HG02610 (cell line): ENCODE results near the gene EIPR1.
A peak's percentile ranks its signal among the peaks of the same experiment; 100 is the strongest.
"Not testable (repeated sequence)": the region's sequence is repeated elsewhere in the genome, so short reads cannot be mapped to it uniquely, and the experiment has no call there.

Source experiments
- ATAC-seq: cut with Tn5 transposase; IDR thresholded peaks from one replicate; pipeline ENCODE4 v1.9.1; 2021; ENCODE audit warnings: mild to moderate bottlenecking, moderate library complexity; ENCODE audit not compliant: unreplicated experiment

The EIPR1 gene

DNA sequence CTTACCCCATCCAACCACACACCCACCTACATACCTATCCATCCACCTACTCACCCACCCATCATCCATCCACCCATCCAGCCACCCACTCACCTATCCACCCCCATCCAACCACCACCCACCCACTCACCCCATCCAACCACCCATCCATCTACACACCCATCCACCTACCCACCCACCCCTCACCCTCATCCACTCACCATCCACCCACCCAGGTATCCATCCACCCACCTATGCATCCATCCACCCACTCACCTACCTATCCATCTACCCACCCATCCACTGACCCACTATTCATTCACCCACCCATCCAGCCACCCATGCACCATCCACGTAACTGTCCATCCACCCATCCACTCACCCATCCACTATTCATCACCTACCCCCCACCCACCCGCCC, 194.8 kb downstream of the EIPR1 start:
- ATAC-seq, result no peak

DNA sequence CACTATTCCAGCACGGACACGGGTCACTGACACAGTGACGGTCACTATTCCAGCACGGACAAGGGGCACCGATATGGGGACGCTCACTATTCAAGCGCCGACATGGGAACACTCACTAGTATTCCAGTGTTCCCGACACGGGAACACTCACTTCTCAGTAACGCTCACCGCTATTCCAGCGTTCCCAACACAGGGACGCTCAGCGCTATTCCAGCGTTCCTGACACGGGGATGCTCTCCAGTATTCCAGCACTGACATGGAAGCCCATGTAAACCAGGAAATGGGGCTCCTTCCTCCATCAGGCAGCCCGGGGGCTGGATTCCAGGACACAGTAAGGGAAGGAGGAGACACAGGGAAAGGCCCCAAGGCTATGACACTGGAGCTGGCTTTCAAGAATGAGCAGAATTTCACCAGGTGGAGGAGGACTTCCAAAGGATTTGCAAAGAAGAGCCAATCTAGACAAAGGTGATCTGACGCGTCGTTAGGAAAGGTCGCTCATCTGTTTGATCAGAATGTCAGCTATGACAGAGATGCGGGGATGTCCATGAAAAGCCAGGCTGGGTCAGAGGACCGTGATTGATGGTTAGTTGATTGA, 196.1 kb downstream of the EIPR1 start:
- no peak for ATAC-seq

DNA sequence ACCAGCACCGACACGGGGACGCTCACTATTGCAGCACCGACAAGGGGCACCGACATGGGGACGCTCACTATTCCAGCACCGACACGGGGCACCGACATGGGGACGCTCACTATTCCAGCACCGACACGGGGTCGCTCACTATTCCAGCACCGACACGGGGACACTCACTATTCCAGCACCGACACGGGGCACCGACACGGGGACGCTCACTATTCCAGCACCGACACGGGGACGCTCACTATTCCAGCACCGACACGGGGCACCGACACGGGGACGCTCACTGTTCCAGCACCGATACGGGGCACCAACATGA, 196.8 kb downstream of the EIPR1 start:
- ATAC-seq, result not testable (repeated sequence)

DNA sequence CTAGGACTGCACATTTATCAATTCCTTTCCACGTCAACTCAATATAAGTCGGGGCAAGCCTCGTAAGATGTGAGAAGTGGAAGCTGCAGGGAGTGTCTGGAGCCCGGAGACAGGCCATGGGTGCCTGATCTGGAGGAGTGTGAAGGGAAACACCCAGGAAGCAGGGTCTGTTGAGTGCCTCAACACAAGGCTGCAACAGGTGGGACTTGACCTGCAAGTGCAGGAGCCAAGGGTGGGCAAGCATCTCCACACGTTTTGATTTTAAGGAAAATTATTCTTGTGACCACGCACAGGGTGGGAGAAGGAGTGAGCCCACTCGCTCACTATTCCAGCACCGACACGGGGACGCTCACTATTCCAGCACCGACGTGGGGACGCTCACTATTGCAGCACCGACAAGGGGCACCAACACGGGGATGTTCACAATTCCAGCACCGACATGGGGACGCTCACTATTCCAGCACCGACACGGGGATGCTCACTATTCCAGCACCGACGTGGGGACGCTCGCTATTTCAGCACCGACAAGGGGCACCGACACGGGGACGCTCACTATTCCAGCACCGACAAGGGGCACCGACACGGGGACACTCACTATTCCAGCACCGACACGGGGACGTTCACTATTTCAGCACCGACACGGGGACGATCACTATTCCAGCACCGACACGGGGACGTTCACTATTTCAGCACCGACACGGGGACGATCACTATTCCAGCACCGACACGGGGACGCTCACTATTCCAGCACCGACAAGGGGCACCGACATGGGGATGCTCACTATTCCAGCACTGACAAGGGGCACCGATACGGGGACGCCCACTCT, 197.3 kb downstream of the EIPR1 start:
- ATAC-seq, result no peak

DNA sequence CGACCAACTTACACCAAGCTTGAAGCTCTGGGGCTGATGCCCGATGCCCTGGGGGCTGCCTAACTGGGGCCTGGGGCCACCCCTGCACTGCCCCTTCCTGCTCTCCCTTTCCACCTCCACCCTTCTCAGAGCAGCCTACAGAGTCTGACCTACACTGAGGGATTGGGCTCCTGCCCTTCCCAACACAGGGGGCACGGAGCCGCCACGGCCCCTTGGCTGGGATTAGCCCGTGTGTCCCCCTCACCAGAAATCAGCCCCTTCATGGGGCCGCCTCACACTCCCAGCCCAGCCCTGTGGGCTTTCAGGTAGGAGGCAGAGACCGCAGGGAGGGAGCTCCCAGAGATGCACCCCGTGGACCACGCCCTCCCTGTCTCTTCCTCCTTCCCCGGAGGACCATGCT, 198.0 kb downstream of the EIPR1 start:
- no peak for ATAC-seq

DNA sequence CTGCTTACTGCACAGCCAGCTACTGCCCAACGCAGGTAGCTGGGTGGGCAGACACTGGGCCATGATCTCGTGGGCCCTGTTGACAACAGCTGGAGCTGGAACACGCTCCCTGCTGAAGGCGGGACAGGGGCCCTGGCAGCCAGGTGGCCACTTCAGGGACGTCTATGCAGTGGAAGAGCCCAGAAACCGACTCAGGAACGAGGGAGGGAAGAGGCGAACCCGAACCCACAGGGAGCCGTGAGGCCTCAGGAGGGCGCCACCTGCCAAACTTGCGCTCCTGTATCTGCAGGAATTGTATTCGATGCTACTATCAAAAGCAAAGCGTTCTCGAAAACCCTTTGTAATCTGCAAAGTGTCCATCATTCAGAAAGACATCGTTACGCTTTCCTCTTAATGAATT, 198.4 kb downstream of the EIPR1 start:
- ATAC-seq, result no peak

DNA sequence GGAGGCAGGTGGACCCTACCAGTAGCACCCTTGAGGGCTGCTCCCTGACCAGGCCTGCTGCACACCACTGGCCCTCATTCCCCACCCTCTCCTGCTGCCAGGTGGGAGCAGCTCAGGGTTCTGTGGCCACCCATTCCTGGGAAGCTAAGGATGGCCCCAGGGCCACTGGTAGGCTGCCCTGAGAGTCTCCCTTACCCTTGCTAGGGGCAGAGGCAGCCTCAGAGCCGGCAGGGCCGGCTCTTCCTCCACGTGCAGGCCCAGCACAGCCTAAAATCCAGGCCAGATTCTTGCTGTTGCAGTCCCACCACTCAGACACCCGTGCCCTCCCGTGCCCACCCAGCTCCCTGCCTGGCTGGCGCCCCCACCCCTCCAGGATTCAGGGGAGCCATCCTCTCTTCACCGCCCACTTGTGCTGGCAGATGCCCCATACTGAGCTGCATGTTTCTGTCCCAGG, 199.0 kb downstream of the EIPR1 start:
- no peak for ATAC-seq

DNA sequence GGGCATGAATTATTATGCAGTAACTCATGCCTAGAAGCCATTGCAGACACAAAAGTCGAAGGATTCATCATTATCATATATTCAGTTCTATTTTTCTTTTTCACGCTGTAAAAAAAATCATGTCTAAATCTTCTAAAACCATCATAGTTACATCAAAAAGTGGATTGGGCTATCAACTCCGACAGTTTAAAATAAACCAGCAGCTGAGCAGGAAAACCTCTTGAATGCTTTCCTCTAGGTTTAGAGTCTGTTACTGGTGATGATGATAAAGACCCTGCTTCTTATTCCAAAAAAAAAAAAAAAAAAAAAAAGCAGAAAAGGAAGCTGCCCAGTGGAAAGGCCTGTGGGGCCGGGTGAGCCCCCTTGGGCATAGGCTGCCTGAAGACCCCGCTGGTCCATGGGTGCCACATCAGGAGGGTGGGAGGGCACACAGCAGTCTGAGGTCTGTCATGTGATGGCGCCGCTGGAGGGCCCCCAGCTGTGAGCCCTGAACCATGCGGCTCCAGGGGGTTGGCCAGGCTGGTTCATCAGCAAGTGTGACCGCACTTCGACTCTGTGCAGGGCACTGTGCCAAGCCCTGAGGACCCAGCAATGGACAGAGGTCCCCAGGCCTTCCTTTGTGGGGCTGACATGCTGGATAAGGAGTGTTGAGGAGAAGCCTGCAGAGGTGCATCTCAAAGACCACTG, 199.6 kb downstream of the EIPR1 start:
- no peak for ATAC-seq

DNA sequence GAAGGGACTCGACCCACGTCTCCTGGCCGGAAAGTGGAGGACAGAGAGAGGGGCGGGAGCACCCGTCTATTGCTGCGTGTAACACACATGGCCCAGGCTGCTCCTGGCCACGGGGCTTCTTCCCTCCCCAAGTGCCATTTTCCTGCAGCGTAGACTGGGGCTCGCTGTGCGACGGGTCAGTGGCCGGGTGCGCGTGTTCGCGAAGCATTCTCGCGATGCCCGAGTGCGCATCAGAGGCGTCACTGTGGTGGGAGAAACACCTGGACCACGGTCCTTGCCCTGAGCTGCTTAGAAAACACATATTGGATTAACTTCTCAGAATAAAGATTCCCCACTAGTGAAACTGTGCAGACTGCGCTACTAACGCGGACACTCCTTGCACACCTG, 200.8 kb downstream of the EIPR1 start:
- no peak for ATAC-seq

DNA sequence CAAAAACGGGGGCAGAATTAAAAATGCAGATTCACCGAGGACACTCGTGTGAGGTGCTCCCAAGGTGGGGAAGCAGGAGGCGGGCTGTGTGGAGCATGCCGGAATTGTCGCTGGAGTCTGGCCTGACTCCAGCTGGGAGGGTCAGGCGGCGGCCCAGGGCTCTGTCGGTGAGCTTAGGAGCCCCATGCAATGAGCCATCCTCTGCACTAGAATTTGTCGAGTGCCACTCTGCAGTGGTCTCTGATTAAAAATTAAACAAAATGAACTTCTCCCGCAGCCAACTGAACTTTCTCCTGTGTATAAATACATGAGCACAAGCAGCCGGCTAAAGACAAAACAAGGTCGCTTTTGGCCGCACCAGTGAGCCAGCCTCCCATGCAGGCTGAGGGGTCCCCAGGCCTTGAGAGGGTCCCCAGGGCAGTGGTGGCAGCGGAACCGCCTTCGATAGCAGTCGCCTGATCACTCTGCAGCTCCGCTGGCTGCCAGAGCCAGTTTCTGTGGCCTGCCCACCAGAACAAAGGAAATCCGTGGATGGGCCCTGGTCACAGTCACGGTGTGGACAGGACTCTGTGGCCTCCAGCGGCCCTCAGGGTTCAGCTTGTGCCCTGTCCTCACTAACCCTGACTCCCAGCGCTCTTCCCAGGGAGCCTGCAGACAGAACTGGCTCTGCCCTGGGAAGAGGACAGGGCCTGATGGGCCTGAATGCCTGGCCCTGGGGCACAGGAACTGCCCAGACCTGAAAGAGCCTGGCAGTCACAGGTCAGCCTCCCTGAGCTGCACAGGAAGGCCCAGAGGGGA, 201.3 kb downstream of the EIPR1 start:
- no peak for ATAC-seq

DNA sequence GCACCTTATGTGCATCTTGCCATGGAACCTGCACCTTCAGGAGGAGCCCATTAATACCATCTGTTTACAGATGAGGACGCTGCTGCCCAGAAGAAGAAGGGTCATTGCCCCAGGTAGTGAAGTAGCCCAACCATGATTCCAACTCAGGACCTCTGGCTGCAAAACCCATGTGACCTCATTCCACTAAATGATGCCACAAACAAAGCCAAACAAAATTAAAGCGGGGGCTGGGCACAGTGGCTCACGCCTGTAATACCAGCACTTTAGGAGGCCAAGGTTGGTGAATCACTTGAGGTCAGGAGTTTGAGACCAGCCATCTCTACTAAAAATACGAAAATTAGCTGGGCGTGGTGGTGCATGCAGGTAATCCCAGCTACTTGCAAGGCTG, 202.1 kb downstream of the EIPR1 start:
- ATAC-seq, result no peak

DNA sequence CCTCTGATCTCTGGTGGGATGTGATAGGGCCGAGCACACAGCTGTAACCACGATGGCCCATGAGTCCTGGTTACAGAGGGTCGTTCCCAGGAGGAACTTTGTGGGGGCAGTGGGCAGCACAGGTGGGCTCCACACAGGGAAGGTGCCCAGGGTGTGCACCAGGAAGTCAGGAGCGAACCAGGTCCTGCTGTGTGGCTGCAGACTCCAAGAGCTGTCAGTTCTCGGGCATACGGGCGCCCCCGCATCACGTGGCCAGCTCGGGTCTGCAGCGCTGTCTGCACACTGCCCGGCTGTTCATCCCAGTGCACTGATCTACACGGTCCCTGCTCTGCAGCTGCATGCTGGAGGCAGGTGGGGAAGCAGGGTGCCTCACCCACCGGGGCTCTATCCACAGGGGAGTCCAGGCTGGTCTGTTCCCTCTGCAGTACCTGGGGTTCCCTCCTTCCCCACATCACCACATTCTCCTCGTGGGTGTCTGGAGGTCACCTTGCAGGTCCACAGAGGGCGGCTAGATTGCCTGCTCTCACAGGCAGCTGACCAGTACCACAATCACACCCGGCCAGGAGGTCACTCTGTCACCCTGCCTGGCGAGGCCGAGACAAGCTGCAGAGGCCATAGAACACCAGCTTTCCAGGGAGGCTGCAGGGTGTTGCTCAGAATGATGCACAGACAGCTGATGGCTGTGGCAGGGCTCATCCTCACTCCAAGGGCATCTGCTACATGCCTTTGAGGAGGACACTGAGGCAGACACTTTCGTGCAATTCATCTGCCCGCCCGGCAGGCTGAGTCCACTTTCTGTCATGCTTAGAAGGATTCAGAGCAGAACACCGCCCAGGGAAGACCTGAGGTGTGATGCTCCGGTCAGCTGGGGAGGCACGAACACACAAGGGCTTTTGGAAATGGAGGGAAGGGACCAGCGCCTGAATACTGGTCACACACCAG, 202.7 kb downstream of the EIPR1 start:
- ATAC-seq, result no peak

DNA sequence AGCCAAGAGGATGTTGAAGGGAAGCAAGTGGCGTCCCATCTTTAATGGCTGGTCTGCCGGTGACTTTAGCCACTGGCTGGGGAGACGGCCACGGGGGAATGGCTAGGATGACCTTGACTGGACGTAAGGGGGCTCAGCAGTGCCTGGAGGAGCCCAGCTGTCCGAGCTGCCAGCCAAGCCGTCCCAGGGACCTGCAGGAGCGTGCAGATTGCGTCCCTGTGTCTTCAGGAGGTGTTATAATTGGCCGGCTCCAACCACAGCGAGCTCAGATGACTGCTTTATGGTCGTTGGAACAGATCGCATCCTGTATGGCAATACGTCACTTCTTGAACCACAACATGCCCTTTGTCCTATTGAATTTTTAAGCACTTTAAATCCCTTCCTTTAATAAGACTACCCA, 204.6 kb downstream of the EIPR1 start:
- no peak for ATAC-seq

DNA sequence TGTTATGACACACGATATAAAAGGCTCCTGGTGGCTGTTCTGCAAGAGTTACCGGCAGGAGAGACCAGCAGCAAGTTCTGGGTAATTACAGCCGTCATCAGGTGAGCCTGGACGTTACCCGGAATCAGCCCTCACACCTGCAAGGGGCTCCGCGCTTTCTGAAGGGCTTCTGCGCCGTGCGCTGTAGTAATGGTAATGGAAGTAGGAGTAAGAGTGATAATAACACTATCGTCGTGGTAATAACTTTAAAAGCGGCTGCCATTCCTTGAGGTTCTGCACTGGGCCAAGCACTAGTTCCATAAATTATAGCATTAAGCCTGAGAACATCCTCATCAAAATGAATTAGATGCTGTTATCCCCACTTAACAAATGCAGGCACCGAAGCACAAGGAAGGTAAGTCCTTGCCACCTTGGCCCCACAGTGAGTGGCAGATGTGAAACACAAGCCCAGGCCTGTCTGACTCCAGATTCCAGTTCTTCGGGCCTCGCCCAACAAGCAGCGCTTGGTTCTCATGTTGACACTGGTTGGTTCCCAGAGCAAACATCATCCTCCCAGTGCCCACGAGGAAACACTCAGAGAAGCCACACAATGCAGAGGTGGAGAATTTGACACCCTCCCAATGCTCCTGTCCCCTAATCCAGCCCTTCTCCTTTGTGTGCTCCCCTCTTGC, 205.2 kb downstream of the EIPR1 start:
- ATAC-seq, result no peak

DNA sequence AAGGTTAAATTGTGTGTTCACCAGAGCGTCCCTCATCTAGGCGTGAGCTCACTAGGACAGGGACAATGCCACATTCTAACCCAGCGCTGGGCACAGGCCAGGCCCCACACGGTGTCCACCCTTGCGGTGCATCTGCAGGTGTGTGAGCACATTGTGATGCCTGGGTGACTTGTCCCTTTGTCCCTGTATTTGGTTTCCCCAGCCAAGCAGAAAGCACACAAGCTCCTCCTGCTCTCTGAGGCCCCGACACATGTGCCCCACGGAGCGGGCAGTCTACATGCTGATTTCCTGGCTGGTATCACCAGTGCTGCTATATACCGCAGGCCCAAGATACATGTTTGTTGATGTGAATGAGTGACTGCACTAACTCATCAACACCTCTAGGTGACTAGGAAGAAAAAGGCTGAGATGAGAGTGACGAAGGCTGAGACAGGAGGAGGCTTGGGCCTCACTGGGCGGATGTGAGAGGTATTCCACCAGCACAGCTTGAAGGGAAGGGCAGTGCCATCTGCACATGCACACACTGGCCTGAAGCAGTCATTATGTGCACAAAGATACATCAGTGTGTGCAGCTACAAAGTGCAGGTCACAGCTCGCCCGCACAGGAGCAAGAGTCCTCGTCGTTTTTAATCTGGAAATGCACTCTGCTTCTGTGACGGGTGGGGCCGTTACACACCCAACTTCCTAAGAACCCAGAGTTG, 205.9 kb downstream of the EIPR1 start:
- no peak for ATAC-seq

DNA sequence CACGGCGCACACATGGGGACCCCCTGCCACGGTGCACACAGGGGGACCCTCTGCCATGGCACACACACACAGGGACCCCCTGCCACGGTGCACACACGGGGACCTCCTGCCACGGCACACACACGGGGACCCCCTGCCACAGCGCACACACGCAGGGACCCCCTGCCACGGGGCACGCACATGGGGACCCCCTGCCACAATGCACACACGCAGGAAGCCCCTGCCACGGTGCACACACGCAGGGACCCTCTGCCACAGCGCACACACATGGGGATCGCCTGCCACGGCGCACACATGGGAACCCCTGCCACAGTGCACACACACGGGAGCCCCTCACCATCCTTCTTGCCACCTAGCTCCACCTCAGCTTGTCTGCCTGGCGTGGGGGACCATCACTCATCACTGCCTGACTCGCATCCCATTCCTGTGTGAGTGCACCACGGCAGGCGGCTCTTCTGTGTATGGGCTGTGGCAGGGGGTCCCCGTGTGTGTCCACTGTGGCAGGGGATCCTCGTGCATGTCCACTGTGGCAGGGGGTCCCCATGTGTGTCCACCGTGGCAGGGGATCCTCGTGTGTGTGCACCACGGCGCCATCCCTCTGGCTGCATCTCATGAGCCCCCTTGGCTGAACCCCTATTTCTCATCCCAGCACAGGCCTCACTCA, 206.7 kb downstream of the EIPR1 start:
- ATAC-seq, result no peak

DNA sequence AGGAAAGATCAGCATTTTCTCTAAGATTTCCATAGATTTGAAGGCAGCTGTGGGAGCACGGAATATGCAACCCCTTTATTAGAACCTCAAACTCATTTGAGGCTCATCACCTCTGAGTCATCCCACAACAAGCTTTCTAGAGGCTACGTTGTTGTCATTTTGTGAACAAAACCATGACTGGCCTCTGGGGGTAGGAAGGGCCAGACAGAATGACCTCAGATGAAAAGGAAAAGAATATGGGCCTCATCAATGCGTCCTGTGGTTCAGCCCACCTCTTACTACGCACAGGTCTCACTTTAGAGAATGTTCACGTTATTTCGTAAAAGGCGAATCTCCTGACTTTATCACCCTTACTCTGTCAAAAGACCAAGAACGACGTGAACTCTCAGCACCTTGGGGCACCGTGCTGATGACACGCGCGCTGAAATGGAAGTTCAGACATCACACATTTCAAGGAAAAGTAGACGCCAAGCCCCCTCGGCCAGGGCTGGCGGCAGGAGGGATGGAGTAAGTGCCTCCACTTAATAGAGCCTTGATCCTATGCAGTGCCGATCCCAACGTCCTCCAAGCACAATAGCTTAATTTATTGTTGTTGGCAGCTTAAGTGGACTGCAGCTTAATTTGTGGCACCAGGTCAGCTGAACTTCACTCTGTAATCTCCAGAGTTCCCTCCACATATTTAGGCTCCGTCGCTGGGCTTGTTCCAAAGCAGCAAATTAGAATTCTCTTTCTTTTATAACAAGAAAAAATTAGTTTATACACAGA, 208.3 kb downstream of the EIPR1 start:
- peak; percentile 66 for ATAC-seq
